ENCODE results near the gene PPM1J. TPM values are rescaled to one million over a fixed set of nuclear protein-coding genes. Genes with fewer than 3 reads are reported as not detected.

PPM1J gene
- total and polyA plus RNA-seq, 2 of the 13 experiments (the other 11 are each of a cell fraction or from before 2014, with no cell fraction given): 0.07 to 0.22 TPM

DNA sequence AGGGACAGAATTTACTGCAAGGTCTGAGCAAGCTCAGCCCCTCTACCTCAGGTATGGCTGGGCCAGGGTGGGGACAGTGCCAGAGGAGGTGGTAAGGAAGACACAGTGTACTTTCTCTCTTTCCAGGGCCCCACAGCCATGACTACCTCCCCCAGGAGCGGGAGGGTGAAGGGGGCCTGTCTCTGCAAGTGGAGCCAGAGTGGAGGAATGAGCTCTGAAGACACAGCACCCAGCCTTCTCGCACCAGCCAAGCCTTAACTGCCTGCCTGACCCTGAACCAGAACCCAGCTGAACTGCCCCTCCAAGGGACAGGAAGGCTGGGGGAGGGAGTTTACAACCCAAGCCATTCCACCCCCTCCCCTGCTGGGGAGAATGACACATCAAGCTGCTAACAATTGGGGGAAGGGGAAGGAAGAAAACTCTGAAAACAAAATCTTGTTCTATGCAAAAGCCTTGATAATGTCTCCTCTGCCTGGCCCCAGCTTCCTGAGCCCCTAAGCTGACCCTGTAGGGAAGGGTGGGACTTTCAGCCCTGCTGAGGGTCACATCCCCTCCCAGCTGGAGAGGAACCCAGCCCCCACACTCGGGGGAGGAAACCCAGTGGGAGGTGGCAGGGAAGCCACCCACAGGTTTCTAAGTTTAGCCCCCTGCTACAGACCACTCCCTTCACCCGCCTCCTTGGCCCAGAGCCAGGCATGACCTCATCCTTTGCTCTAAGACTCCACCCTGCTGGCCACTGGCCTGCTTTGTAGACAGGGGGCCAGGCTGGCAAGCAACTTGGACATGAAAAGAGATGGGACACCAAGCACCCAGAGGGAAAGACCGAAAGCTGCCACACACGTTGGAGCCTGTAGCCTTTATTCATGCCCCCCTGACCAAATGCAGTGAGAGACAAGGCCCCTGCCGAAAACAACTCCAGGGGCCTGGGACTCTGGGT lies 14.6 kb downstream of the PPM1J start (continued):
- TF ChIP-seq ZNF460 (CRISPR knock-in tag; IDR thresholded peaks at IDR 0.05; ENCODE audit: borderline replicate concordance): no peak
- no peak for TF ChIP-seq ARNT (IDR thresholded peaks at IDR 0.05)
- TF ChIP-seq ZNF33B (CRISPR knock-in tag; IDR thresholded peaks at IDR 0.05): no peak
- TF ChIP-seq, protein P1, sequence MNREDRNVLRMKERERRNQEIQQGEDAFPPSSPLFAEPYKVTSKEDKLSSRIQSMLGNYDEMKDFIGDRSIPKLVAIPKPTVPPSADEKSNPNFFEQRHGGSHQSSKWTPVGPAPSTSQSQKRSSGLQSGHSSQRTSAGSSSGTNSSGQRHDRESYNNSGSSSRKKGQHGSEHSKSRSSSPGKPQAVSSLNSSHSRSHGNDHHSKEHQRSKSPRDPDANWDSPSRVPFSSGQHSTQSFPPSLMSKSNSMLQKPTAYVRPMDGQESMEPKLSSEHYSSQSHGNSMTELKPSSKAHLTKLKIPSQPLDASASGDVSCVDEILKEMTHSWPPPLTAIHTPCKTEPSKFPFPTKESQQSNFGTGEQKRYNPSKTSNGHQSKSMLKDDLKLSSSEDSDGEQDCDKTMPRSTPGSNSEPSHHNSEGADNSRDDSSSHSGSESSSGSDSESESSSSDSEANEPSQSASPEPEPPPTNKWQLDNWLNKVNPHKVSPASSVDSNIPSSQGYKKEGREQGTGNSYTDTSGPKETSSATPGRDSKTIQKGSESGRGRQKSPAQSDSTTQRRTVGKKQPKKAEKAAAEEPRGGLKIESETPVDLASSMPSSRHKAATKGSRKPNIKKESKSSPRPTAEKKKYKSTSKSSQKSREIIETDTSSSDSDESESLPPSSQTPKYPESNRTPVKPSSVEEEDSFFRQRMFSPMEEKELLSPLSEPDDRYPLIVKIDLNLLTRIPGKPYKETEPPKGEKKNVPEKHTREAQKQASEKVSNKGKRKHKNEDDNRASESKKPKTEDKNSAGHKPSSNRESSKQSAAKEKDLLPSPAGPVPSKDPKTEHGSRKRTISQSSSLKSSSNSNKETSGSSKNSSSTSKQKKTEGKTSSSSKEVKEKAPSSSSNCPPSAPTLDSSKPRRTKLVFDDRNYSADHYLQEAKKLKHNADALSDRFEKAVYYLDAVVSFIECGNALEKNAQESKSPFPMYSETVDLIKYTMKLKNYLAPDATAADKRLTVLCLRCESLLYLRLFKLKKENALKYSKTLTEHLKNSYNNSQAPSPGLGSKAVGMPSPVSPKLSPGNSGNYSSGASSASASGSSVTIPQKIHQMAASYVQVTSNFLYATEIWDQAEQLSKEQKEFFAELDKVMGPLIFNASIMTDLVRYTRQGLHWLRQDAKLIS (CRISPR knock-in tag; IDR thresholded peaks at IDR 0.05): no peak
- TF ChIP-seq, protein P2, sequence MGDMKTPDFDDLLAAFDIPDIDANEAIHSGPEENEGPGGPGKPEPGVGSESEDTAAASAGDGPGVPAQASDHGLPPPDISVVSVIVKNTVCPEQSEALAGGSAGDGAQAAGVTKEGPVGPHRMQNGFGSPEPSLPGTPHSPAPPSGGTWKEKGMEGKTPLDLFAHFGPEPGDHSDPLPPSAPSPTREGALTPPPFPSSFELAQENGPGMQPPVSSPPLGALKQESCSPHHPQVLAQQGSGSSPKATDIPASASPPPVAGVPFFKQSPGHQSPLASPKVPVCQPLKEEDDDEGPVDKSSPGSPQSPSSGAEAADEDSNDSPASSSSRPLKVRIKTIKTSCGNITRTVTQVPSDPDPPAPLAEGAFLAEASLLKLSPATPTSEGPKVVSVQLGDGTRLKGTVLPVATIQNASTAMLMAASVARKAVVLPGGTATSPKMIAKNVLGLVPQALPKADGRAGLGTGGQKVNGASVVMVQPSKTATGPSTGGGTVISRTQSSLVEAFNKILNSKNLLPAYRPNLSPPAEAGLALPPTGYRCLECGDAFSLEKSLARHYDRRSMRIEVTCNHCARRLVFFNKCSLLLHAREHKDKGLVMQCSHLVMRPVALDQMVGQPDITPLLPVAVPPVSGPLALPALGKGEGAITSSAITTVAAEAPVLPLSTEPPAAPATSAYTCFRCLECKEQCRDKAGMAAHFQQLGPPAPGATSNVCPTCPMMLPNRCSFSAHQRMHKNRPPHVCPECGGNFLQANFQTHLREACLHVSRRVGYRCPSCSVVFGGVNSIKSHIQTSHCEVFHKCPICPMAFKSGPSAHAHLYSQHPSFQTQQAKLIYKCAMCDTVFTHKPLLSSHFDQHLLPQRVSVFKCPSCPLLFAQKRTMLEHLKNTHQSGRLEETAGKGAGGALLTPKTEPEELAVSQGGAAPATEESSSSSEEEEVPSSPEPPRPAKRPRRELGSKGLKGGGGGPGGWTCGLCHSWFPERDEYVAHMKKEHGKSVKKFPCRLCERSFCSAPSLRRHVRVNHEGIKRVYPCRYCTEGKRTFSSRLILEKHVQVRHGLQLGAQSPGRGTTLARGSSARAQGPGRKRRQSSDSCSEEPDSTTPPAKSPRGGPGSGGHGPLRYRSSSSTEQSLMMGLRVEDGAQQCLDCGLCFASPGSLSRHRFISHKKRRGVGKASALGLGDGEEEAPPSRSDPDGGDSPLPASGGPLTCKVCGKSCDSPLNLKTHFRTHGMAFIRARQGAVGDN (CRISPR knock-in tag; IDR thresholded peaks at IDR 0.05): peak; percentile 75
- 0 out of 2 replicates have a peak, but pooled peaks have one; percentile 17 for TF ChIP-seq ERF (CRISPR knock-in tag; IDR thresholded peaks at IDR 0.05)
- TF ChIP-seq, protein P3, sequence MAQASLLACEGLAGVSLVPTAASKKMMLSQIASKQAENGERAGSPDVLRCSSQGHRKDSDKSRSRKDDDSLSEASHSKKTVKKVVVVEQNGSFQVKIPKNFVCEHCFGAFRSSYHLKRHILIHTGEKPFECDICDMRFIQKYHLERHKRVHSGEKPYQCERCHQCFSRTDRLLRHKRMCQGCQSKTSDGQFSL (CRISPR knock-in tag; IDR thresholded peaks at IDR 0.05): no peak
- no peak; the same call in 1 of the 2 replicates for TF ChIP-seq ARNT2 (CRISPR knock-in tag; IDR thresholded peaks at IDR 0.05; ENCODE audit: low read depth)
- TF ChIP-seq CEBPG (CRISPR knock-in tag; IDR thresholded peaks at IDR 0.05): no peak
- TF ChIP-seq, protein P4, sequence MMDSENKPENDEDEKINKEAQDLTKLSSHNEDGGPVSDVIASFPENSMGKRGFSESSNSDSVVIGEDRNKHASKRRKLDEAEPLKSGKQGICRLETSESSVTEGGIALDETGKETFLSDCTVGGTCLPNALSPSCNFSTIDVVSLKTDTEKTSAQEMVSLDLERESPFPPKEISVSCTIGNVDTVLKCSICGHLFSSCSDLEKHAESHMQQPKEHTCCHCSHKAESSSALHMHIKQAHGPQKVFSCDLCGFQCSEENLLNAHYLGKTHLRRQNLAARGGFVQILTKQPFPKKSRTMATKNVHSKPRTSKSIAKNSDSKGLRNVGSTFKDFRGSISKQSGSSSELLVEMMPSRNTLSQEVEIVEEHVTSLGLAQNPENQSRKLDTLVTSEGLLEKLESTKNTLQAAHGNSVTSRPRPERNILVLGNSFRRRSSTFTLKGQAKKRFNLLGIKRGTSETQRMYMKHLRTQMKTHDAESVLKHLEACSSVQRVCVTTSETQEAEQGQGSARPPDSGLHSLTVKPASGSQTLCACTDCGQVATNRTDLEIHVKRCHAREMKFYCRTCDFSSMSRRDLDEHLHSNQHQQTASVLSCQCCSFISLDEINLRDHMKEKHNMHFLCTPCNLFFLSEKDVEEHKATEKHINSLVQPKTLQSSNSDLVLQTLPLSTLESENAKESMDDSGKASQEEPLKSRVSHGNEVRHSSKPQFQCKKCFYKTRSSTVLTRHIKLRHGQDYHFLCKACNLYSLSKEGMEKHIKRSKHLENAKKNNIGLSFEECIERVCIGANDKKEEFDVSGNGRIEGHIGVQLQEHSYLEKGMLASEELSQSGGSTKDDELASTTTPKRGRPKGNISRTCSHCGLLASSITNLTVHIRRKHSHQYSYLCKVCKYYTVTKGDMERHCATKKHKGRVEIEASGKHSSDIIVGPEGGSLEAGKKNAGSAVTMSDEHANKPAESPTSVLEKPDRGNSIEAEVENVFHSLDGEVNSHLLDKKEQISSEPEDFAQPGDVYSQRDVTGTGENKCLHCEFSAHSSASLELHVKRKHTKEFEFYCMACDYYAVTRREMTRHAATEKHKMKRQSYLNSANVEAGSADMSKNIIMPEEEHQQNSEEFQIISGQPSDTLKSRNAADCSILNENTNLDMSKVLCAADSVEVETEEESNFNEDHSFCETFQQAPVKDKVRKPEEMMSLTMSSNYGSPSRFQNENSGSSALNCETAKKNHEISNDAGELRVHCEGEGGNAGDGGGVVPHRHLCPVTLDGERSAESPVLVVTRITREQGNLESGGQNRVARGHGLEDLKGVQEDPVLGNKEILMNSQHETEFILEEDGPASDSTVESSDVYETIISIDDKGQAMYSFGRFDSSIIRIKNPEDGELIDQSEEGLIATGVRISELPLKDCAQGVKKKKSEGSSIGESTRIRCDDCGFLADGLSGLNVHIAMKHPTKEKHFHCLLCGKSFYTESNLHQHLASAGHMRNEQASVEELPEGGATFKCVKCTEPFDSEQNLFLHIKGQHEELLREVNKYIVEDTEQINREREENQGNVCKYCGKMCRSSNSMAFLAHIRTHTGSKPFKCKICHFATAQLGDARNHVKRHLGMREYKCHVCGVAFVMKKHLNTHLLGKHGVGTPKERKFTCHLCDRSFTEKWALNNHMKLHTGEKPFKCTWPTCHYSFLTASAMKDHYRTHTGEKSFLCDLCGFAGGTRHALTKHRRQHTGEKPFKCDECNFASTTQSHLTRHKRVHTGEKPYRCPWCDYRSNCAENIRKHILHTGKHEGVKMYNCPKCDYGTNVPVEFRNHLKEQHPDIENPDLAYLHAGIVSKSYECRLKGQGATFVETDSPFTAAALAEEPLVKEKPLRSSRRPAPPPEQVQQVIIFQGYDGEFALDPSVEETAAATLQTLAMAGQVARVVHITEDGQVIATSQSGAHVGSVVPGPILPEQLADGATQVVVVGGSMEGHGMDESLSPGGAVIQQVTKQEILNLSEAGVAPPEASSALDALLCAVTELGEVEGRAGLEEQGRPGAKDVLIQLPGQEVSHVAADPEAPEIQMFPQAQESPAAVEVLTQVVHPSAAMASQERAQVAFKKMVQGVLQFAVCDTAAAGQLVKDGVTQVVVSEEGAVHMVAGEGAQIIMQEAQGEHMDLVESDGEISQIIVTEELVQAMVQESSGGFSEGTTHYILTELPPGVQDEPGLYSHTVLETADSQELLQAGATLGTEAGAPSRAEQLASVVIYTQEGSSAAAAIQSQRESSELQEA (CRISPR knock-in tag; IDR thresholded peaks at IDR 0.05; ENCODE audit: not compliant biosample characterization): no peak

Measured in HepG2 (cell line).